Anterior cingulate cortex (tissue), 58 donors: ENCODE results near the gene CHPF.

Experiments
- DNase-seq, 58 donors: peaks; one replicate each; lab custom pipeline; 2025; lab: John Stamatoyannopoulos, UW

Gene CHPF, protein sequence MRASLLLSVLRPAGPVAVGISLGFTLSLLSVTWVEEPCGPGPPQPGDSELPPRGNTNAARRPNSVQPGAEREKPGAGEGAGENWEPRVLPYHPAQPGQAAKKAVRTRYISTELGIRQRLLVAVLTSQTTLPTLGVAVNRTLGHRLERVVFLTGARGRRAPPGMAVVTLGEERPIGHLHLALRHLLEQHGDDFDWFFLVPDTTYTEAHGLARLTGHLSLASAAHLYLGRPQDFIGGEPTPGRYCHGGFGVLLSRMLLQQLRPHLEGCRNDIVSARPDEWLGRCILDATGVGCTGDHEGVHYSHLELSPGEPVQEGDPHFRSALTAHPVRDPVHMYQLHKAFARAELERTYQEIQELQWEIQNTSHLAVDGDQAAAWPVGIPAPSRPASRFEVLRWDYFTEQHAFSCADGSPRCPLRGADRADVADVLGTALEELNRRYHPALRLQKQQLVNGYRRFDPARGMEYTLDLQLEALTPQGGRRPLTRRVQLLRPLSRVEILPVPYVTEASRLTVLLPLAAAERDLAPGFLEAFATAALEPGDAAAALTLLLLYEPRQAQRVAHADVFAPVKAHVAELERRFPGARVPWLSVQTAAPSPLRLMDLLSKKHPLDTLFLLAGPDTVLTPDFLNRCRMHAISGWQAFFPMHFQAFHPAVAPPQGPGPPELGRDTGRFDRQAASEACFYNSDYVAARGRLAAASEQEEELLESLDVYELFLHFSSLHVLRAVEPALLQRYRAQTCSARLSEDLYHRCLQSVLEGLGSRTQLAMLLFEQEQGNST

DNA sequence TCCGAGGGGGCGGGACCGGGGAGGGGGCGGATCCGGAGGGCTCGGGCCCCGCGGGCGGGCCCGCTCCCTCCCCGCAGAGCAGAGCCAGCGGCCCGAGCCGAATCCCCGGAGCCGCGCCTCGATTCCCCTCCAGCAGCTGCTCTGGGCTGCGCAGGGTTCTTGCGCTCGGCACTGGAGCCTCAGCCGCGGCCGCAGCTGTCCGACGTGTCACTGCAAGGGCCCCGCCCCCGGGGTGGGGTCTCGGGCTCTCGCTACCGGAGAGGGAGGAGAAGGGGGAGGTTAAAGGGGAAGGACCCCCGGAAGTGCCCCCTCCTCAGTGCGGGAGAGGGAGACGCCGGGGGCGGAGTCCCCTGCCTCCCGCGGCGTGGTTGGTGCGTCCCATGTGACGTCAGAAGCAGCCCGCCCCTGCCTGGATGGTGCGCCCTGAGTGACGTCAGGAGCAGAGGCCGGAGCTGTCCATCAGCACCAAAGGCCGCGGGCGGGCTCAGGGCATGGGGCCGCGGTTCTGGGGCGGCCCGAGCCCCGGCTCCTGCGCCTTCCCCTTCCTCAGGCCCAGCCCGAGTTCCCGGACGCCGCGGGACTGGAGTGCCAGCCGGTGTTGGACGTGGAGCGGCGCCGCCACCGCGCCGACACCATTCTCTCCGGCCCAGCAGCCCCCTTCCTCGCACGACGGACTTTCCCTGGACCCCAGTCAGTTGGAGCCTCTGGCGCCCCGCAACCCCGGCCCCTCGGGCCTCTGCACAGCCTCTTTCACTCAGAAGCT is at the start of gene CHPF, which contains the start of gene TMEM198:
CHPF (minus strand) TSS at position 214 of the 763 bp plus-strand sequence. CDS start 271 bp downstream, outside the sequence.
TMEM198 (plus strand) TSS at position 433 of the 763 bp plus-strand sequence. CDS start 700 bp downstream, outside the sequence.
- DNase-seq: peak; percentile 85 to 100 (median 99)

DNA sequence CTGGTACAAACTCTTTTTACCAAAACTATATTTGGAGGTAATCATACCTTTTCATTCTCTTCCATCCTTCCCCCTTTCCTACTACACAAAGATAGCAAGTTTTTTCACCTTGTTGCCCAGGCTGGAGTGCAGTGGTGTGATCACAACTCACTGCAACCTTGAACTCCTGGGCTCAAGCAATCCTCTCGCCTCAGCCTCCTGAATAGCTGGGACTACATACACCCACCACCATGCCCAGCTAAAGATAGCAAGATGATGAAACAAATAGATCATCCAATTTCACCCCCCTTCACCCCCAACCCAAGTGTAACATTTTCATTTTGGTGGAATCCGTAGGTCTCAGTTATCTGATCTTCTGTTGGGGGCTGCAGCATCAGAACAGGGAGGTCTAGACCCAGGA is 49.5 kb upstream of the CHPF start:
- DNase-seq: no peak

DNA sequence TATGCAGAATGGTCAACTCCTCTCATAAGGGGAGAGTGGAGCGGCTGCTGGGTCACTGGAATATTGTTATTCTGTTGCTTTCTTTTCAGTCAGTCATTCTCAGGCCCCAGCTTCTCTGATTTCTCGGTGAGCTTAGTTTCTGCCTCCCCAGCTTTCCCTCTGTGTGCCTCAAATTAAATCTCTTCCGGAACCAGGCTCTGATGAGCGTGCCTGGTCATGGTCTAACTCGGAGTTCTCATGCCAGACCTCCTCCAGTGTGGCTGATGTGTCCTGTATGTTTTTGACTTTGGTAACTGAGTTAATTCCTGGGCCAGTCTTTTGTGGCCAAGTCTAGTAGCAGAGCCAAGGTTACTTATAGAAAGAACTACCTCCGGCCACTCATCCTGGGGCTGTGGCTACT is 49.1 kb upstream of the CHPF start:
- no peak for DNase-seq

DNA sequence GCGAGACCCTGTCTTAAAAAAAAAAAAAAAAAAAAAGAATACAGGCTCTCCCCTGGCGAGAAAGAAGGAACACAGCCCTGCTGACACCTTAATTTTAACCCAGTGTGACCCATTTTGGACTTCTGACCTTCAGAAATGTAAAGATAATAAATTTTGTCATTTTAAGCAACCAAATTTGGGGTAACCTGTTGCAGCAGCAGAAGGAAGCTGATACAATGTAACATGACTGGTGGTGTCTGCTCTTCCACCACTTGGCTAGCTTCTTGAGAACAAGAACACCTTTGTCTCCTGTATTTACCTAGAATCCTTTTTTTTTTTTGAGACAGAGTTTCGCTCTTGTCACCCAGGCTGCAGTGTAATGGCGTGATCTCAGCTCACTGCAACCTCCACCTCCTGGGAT is 47.5 kb upstream of the CHPF start:
- DNase-seq: no peak

DNA sequence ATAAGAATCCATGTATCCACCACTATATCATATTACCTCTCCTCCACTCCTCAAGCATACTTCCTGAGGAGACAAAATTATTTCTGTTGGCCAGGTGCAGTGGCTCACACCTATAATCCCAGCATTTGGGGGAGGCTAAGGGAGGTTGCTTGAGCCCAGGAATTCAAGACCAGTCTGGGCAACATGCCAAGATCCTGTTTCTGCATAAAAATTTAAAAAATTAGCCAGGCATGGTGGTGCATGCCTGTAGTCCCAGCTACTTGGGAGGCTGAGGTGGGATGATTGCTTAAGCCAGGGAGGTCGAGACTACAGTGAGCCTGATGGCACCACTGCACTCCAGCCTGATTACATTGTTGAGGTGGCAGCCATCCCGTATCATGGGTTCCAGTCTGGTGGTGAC is 37.7 kb upstream of the CHPF start:
- DNase-seq: no peak

DNA sequence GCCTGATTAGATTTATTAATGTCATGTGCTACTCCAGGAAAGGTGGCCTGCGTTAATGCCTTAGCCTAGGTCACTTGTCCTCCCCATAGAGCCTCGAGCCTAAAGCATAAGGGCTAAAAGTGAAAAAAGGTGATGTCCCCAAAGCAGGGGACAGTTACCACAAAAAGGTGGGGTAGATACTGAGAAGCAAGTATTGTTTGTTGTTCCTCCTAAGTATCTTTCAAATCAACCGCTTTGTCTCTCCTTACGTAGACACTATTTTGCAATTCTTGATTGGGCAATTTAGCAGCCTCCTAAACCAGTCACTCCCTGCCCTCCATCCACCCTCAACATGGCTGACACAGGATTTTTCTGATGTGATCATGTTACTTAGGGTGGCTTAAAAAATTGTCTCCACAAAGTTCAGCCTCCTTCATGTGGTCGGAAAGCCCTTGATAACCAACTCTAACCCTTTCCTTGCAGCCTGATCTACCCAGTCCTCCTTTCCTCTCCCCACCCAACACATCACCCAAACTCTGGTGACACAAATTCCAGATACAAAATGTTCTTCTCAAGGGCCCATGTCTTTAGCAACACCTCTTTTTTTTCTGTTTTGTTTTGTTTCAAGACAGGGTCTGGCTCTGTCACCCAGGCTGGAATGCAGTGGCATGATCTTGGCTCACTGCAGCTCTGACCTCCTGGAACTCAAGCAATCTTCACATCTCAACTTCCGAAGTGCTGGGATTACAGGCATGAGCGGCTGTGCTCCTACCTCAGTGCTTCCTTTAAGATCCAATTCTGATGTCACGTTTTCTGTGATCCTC is 35.4 kb upstream of the CHPF start:
- no peak for DNase-seq

DNA sequence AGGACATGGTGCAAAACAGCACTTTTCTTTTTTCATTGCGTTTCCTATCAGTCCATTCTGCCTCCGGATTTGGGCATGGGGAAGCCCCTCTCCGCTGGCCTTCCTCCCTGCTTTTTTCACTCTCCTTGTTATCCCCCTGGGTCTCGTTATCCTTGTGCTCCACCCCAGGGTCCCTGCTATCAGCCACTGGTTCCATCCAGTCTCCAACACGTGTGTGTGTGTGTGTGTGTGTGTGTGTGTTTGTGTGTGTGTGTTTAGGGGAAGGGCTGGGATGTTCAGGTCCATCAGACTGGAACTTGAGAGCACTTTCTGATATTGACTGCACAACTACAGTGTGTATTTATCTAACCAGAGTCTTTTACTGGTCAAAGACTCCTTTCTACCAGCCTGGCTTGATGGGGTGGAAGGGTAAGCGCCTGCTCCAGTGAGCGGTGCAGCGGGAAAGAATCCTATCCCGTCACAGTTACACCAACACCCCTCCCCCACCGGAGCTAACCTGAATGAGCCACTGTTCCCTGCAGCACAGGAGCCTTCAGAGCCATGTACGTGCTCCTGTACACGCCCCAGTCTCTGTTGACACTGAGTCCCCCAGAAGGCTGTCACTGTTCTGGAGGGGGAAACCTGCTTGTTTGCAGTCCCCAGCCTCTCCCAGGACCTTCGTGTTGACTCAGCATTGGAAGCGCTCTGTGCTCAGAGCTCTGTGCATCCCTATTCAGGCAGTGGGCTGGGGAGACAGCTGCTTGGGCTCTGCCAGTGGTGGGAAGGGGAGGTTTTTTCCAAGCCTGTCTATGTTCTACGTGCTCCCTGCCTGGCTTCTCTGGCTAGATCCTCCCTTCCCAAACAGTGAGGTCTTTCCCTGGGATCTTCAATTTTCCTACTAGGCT is 33.1 kb upstream of the CHPF start:
- DNase-seq: peak in 12 of 58 donors; percentile 2 to 43 (median 18)

DNA sequence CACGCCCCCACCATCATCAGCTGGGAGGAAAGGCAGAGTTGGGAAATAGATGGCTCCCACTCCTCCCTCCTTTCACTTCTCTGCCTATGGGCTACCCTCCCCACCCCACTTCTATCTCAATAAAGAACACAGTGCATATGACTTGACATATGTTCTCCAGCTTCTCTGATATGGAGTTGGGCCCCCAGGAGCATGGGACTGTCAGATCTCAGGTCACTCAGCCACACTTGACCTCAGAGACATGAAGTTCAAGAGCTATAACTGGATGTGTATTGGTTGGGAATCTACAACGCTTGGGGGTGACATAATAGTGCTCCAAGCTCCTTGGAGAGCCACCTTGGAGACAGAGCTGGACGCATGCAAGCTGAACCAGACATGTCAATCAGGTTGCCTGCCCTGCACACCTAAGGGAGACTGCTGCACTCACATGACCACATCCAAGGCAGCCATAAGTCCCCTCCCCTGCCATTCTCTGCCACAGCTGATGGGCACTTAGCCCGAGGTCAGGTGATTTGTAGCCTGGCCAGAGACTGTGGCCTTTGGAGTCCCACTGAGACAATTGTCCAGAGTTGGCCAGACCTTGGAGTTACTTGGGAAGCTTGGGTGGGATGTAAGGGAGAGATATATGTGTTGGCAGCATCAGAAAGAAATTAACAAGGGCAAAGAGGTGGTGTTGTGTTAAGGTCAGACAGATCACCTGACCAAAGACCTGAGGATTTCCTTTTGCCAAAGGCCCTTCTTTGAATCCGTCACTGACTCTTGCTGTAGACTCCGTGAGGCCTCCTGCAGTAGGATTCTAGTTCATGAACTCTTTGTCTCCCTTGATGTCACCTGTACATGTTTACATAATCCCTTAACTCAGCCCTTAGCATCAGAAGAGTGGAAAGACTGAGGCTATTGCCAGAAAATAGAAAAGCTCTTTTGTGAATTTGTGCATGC is 32.2 kb upstream of the CHPF start:
- DNase-seq: no peak

DNA sequence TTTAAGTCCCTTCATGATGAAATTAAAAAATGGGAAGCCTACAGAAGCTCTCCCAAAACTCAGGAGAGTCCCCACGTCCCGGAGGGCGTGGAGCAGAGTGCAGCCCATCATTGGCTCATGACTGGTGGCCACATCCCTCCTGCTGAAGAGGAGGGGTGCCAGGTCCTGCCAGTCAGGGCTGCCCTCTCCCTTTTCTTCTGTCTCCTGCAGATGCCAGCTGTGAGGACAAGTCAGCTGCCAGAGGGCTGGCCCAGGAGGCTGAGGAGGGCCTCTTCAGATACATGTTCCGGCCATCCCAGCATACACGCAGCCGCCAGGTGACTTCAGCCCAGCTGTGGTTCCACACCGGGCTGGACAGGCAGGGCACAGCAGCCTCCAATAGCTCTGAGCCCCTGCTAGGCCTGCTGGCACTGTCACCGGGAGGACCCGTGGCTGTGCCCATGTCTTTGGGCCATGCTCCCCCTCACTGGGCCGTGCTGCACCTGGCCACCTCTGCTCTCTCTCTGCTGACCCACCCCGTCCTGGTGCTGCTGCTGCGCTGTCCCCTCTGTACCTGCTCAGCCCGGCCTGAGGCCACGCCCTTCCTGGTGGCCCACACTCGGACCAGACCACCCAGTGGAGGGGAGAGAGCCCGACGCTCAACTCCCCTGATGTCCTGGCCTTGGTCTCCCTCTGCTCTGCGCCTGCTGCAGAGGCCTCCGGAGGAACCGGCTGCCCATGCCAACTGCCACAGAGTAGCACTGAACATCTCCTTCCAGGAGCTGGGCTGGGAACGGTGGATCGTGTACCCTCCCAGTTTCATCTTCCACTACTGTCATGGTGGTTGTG is 31.1 kb upstream of the CHPF start:
- DNase-seq: no peak

DNA sequence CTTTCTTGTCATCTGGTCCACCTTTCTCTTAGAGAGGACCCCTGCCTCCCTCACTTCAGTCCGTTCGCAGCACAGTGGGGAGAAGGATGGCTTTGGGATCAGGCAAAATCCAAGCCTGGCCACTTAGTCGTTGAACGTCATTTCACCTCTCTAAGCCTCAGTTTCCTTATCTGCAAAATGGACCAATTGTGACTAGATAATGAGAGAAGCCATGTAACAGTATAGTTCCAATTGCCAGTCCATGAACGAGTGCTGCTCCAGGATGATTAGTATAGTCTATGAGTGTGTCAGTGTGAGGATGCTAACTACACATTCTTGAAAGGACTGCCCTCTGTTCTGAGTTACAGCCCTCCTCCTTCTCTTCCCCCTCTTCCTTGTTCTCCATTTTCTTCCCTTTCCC is 29.6 kb upstream of the CHPF start:
- no peak for DNase-seq

DNA sequence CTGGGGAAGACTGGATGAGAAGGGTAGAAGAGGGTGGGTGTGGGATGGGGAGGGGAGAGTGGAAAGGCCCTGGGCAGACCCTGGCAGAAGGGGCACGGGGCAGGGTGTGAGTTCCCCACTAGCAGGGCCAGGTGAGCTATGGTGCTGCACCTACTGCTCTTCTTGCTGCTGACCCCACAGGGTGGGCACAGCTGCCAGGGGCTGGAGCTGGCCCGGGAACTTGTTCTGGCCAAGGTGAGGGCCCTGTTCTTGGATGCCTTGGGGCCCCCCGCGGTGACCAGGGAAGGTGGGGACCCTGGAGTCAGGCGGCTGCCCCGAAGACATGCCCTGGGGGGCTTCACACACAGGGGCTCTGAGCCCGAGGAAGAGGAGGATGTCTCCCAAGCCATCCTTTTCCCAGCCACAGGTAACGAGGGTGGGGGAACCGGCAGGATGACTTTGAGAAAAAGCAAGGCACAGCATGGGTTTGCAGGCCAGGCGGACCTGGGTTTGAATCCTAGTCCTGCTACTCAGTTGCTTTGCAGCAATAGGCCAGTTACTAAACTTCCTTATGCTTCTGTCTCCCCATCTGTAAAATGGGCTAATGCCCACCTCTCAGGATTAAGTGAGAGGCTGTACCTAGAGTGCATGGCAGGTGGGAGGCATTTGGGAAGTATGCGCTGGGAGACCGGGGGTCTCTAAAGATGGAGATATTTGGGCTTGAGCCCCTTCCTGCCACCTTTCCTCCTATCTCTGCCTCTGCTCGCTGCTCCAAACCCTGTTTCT is 28.8 kb upstream of the CHPF start, which contains the start of gene INHA:
INHA (plus strand) TSS at position 74 of the 765 bp plus-strand sequence; CDS start at position 139, 65 bp downstream.
- DNase-seq: no peak

DNA sequence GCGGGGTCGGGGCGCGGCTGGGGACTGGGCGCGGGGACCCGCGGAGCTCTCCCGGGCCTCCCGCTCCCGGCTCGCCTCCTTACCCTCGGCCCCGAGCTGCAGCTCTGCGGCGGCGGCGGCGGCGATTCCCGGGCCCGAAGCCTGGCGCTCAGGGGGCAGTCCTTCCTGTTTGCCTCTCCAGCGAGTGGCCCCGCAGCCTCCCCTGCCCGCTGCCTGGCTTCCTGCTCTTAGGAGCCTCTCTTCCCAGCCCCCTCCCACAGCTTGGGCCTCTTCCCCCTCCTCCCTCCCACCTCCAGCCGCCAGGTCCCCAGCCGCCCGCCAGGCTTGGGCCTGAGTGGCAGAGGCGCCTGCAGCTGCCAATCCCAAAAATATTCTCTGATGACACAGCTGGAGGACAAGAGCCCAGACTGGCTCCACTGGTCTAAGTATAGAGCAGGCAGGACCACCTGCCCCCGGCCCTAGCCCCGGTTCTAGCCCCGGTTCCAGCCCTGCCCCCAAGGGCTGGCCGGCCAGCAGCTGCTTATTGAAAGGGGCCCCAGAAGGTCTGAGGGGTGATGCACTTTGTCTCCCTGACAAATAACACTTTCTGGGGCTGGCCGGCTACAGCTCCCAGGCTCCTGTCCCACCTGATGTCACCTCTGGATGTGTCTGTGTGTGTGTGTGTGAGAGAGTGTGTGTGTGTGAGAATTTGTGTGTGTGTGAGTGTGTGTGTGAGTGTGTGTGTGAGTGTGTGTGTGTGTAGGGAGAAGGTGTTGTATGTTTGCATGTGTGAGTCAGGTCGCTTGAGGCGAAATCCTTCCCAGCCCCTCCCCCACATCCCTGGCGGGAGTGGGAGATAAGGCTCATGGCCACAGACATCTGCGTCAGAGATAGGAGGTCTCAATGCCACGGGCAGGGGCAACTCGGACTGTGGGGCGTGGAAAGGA is 28.0 kb upstream of the CHPF start, which contains the start of gene OBSL1:
OBSL1 (minus strand) TSS at position 229 of the 926 bp plus-strand sequence. CDS start 307 bp downstream, outside the sequence.
- peak in 46 of 58 donors; percentile 8 to 81 (median 32) for DNase-seq

DNA sequence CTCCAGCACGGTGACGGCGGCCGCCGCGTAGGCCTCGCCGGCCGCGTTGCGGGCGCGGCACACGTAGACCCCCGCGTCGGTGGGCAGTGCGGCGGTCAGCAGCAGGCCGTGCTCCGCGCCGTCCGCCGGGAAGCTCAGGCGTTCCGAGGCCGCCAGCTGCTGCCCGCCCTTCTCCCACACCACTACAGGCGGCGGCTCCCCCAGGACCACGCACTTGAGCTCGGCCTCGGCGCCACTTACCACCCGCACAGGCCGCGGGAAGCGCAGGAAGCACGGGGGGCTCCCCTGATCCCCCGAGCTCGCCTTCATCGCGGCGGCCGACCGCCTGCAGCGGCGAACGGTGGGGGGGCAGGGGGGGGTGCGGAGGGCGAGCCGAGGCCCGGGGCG is 27.3 kb upstream of the CHPF start:
- DNase-seq: no peak

DNA sequence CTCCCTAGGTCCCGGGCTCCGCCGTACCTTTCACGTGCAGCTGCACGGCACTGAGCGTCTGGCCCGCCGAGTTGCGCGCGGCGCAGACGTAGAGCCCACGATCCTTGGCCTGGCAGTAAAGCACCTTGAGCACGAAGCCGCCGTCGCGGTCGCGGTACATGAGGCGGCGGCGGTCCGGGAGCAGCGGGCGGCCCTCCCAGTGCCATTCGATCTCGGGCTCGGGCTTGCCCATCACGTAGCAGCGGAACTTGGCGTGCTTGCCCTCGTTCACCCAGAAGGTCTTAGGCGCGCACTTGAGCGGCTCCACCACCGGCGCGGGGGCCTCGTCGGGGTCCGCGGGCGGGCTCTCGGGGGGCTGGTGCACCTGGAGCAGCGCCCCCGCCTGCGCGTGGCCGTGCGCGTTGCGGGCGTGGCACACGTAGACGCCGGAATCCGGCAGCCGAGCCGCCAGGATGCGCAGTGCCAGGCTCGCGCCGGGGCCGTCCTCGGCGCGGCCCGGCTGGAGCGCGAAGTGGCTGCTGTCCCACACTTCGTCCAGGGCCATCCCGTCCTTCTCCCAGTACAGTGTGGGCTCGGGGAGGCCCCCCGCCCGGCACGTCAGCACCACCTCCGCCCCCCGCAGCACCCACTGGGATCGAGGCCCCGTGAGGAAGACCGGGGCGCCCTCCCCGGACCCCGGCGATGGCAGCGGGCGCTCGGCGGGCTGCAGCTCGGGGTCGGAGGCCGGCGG is 26.8 kb upstream of the CHPF start:
- DNase-seq: peak in 11 of 58 donors; percentile 6 to 49 (median 27)
